ENCODE results near the gene PPIF. TPM values are rescaled to one million over a fixed set of nuclear protein-coding genes. Genes with fewer than 3 reads are reported as not detected.

PPIF gene
- total and polyA plus RNA-seq, 2 of the 13 experiments (the other 11 are each of a cell fraction or from before 2014, with no cell fraction given) = 147 to 157 TPM

DNA sequence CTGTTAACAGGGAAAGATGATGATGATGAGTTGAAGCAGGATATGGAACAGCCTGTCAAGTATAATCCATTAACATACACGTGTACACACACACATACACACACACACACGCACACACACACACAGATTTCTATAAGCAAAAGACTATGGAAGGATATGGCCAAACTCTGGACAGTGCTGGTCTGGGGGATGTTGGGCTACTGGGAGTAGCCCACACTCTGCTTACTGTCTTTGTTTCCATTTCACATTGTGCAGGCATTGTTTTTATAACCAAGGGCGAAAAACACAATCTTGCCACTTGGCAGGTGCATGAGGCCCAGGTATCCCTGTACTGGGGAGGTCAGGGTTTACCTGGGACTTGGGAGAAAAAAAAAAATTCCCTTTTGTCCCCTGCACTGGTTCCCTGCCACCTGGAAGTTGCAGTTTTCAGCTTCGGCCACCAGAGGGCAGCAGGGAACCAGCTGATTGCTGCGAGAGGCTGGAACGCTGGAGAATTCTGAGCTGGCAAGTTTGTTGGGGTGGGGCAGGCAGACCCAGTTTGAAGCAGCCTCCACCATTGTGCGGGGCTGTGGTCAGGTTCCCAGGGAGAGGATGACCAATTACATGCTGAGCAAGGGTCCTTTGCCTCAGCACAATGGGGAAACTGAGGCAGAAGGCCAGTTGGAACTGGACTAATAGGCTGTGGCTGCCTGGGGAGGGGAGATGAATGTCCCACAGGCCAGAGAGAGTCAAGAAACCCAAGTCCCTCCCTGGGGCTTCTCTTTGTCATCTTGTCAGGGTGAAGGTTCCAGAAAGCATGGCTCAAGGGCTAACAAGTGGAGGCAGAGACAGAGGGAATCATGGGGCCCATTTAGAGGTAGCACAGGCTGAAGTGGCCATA lies 27.3 kb downstream of the PPIF start (continued):
- TF ChIP-seq ETV5 (CRISPR knock-in tag; IDR thresholded peaks at IDR 0.05; ENCODE audit: borderline replicate concordance) (0 out of 2 replicates have a peak, but pooled peaks have one; percentile 17), SOX13 (IDR thresholded peaks at IDR 0.05) (no peak), SOX13 (CRISPR knock-in tag; conservative IDR thresholded peaks at IDR 0.05 in 1 of 2, IDR thresholded peaks at IDR 0.05 in 1 of 2) (peak in 1 of 2 experiments; percentile 12; a peak in 1 of 4 replicates), SKI (IDR thresholded peaks at IDR 0.05; ENCODE audit: partially characterized antibody) (no peak), NR3C1 (CRISPR knock-in tag; IDR thresholded peaks at IDR 0.05) (no peak), ZNF432 (CRISPR knock-in tag; IDR thresholded peaks at IDR 0.05; ENCODE audit: borderline replicate concordance) (no peak), NRL (CRISPR knock-in tag; IDR thresholded peaks at IDR 0.05; ENCODE audit: borderline replicate concordance) (no peak), CBX1 (IDR thresholded peaks at IDR 0.05; ENCODE audit: low read depth) (peak; percentile 35), BHLHE40 (IDR thresholded peaks at IDR 0.05; ENCODE audit: low read length) (no peak), HIVEP1 (CRISPR knock-in tag; IDR thresholded peaks at IDR 0.05) (peak; percentile 54; the same call in 1 of the 2 replicates), ZSCAN21 (CRISPR knock-in tag; IDR thresholded peaks at IDR 0.05; ENCODE audit: borderline replicate concordance) (no peak), ZNF253 (CRISPR knock-in tag; IDR thresholded peaks at IDR 0.05; ENCODE audit: borderline replicate concordance) (no peak), ZNF317 (CRISPR knock-in tag; IDR thresholded peaks at IDR 0.05) (no peak), GATAD2A (CRISPR knock-in tag; IDR thresholded peaks at IDR 0.05) (0 out of 2 replicates have a peak, but pooled peaks have one; percentile 22), ATF7 (IDR thresholded peaks at IDR 0.05) (no peak), ATF7 (CRISPR knock-in tag; IDR thresholded peaks at IDR 0.05) (no peak), ZNF747 (CRISPR knock-in tag; IDR thresholded peaks at IDR 0.05; ENCODE audit: borderline replicate concordance) (no peak), ZNF282 (IDR thresholded peaks at IDR 0.05; ENCODE audit: partially characterized antibody) (no peak), ZNF709 (CRISPR knock-in tag; IDR thresholded peaks at IDR 0.05) (no peak)
- TF ChIP-seq, protein P1, sequence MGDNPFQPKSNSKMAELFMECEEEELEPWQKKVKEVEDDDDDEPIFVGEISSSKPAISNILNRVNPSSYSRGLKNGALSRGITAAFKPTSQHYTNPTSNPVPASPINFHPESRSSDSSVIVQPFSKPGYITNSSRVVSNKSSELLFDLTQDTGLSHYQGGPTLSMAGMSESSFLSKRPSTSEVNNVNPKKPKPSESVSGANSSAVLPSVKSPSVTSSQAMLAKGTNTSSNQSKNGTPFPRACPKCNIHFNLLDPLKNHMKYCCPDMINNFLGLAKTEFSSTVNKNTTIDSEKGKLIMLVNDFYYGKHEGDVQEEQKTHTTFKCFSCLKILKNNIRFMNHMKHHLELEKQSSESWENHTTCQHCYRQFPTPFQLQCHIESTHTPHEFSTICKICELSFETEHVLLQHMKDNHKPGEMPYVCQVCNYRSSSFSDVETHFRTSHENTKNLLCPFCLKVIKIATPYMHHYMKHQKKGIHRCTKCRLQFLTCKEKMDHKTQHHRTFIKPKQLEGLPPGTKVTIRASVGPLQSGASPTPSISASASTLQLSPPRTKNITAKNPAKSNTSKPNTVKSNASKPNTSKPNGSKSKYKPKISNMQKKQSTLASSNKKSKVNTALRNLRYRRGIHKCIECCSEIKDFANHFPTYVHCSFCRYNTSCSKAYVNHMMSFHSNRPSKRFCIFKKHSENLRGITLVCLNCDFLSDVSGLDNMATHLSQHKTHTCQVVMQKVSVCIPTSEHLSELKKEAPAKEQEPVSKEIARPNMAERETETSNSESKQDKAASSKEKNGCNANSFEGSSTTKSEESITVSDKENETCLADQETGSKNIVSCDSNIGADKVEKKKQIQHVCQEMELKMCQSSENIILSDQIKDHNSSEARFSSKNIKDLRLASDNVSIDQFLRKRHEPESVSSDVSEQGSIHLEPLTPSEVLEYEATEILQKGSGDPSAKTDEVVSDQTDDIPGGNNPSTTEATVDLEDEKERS (CRISPR knock-in tag; IDR thresholded peaks at IDR 0.05) = no peak
- TF ChIP-seq, protein P2, sequence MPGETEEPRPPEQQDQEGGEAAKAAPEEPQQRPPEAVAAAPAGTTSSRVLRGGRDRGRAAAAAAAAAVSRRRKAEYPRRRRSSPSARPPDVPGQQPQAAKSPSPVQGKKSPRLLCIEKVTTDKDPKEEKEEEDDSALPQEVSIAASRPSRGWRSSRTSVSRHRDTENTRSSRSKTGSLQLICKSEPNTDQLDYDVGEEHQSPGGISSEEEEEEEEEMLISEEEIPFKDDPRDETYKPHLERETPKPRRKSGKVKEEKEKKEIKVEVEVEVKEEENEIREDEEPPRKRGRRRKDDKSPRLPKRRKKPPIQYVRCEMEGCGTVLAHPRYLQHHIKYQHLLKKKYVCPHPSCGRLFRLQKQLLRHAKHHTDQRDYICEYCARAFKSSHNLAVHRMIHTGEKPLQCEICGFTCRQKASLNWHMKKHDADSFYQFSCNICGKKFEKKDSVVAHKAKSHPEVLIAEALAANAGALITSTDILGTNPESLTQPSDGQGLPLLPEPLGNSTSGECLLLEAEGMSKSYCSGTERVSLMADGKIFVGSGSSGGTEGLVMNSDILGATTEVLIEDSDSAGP (CRISPR knock-in tag; IDR thresholded peaks at IDR 0.05; ENCODE audit: borderline replicate concordance) = peak; percentile 32; the same call in 1 of the 2 replicates
- TF ChIP-seq, protein P3, sequence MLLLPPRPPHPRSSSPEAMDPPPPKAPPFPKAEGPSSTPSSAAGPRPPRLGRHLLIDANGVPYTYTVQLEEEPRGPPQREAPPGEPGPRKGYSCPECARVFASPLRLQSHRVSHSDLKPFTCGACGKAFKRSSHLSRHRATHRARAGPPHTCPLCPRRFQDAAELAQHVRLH (CRISPR knock-in tag; IDR thresholded peaks at IDR 0.05; ENCODE audit: borderline replicate concordance, low read depth) = 0 out of 2 replicates have a peak, but pooled peaks have one; percentile 48
- TF ChIP-seq, protein P4, sequence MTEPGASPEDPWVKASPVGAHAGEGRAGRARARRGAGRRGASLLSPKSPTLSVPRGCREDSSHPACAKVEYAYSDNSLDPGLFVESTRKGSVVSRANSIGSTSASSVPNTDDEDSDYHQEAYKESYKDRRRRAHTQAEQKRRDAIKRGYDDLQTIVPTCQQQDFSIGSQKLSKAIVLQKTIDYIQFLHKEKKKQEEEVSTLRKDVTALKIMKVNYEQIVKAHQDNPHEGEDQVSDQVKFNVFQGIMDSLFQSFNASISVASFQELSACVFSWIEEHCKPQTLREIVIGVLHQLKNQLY (CRISPR knock-in tag; IDR thresholded peaks at IDR 0.05) = no peak
- TF ChIP-seq, protein P5, sequence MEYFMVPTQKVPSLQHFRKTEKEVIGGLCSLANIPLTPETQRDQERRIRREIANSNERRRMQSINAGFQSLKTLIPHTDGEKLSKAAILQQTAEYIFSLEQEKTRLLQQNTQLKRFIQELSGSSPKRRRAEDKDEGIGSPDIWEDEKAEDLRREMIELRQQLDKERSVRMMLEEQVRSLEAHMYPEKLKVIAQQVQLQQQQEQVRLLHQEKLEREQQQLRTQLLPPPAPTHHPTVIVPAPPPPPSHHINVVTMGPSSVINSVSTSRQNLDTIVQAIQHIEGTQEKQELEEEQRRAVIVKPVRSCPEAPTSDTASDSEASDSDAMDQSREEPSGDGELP (IDR thresholded peaks at IDR 0.05; ENCODE audit: borderline replicate concordance, low read depth) = peak; percentile 59; the same call in 1 of the 2 replicates

Measured in HepG2 (cell line).